HCT116 (cell line): Measurements from ENCODE around the gene MAP2K5. TPM values are rescaled to one million over a fixed set of nuclear protein-coding genes. Genes with fewer than 3 reads are reported as not detected.

ENCODE experiments used
- ATAC-seq: fragments of 200-7000 bp; cut with Tn5 transposase; 2 replicates; pipeline ENCODE4 v1.9.1; 2020; ENCODE audit warnings: mild to moderate bottlenecking, moderate library complexity
- BruUV-seq: library from RNA; stranded (reverse); fragments of 400-500 nt; replicated peaks from 2 replicates; lab custom pipeline; 2021; lab: Mats Ljungman, UMichigan
- CTCF ChIA-PET: fragments of 300-600 bp; sonication (Branson Sonifier 250); formaldehyde crosslinking; loops from one replicate; lab custom pipeline; 2021; ENCODE audit warnings: antibody characterized with exemption; lab: Charles Lee
- POLR2A ChIA-PET: fragments of 300-600, 350-600 bp; sonication (Branson Sonifier 250); formaldehyde crosslinking; loops from one replicate; lab custom pipeline; 2021; ENCODE audit warnings: antibody characterized with exemption; lab: Charles Lee
- RAD21 ChIA-PET, 2 experiments: fragments of 300-600 bp; sonication (Branson Sonifier 250); formaldehyde crosslinking; loops; one replicate each; lab custom pipeline; 2023; ENCODE audit warnings: low total read pairs in 2 of 2; ENCODE audit not compliant: uncharacterized antibody in 2 of 2, unreplicated experiment in 2 of 2, low non-redundant PET in 1 of 2; lab: Charles Lee
- DNase-seq: peaks from one replicate; pipeline ENCODE4 v3.0.0-alpha.2; 2010; ENCODE audit warnings: low read depth, low spot score
- H2AFZ ChIP-seq: fragments of 200-600 bp; shearing (Covaris generic), sonication (generic); 2 replicates; pipeline ENCODE4 v1.6.1; 2017; ENCODE audit warnings: low read depth, mixed run types, mixed read lengths, antibody characterized with exemption, low read length; ENCODE audit not compliant: poor library complexity, severe bottlenecking
- H3K27ac ChIP-seq: 2 replicates; pipeline ENCODE4 v1.5.1; 2012; ENCODE audit warnings: low read depth, low read length
- H3K27me3 ChIP-seq: fragments of 200-600 bp; sonication (generic); 2 replicates; pipeline ENCODE4 v1.6.1; 2016; ENCODE audit warnings: mixed run types, low read length, mixed read lengths; ENCODE audit not compliant: insufficient read depth
- H3K36me3 ChIP-seq, 2 experiments: fragments of 200-500 bp in 1 of 2; fragments of 200-600 bp in 1 of 2; sonication (Bioruptor generic) in 1 of 2; sonication (generic) in 1 of 2; 2 replicates each; pipeline versions ENCODE4 v1.5.1 to v1.6.1; 2014 to 2016; ENCODE audit warnings: low read length in 2 of 2, inconsistent platforms in 1 of 2, mixed read lengths in 1 of 2, mixed run types in 1 of 2; ENCODE audit not compliant: insufficient read depth in 2 of 2, control insufficient read depth in 1 of 2
- H3K4me1 ChIP-seq, 2 experiments: fragments of 200-600 bp in 1 of 2; sonication (generic) in 1 of 2; 2 replicates each; pipeline versions ENCODE4 v1.5.1 to v1.6.1; 2012 to 2017; ENCODE audit warnings: low read length in 2 of 2, inconsistent platforms in 1 of 2, mild to moderate bottlenecking in 1 of 2, mixed read lengths in 1 of 2, mixed run types in 1 of 2, moderate library complexity in 1 of 2; ENCODE audit not compliant: insufficient read depth in 2 of 2, control insufficient read depth in 1 of 2
- H3K4me2 ChIP-seq: fragments of 200-600 bp; sonication (generic); 2 replicates; pipeline ENCODE4 v1.6.1; 2017; ENCODE audit warnings: mixed run types, low read length, mixed read lengths
- H3K4me3 ChIP-seq, 2 experiments: fragments of 200-600 bp in 1 of 2; sonication (generic) in 1 of 2; replicated peaks in 1 of 2; 2 replicates each; pipeline ENCODE4 v1.5.1; 2011 to 2016; ENCODE audit warnings: low read length in 2 of 2, control low read depth in 1 of 2, low read depth in 1 of 2, mild to moderate bottlenecking in 1 of 2, mixed read lengths in 1 of 2, mixed run types in 1 of 2
- H3K79me2 ChIP-seq: fragments of 200-600 bp; sonication (generic); 2 replicates; pipeline ENCODE4 v1.6.1; 2017; ENCODE audit warnings: mild to moderate bottlenecking, mixed run types, low read length, moderate library complexity, mixed read lengths; ENCODE audit not compliant: insufficient read depth
- H3K9ac ChIP-seq: fragments of 200-600 bp; sonication (generic); 2 replicates; pipeline ENCODE4 v1.6.1; 2016; ENCODE audit warnings: low read length, mixed read lengths
- H3K9me2 ChIP-seq: fragments of 200-600 bp; sonication (generic), shearing (Covaris generic); 2 replicates; pipeline ENCODE4 v1.6.1; 2017; ENCODE audit warnings: mixed run types, mild to moderate bottlenecking, moderate library complexity; ENCODE audit not compliant: insufficient read depth
- H3K9me3 ChIP-seq, 2 experiments: fragments of 200-500 bp in 1 of 2; fragments of 200-600 bp in 1 of 2; sonication (Bioruptor generic) in 1 of 2; sonication (generic) in 1 of 2; 2 replicates each; pipeline ENCODE4 v1.6.1; 2014 to 2017; ENCODE audit warnings: low read length in 2 of 2, mixed read lengths in 2 of 2, inconsistent platforms in 1 of 2, low read depth in 1 of 2, mild to moderate bottlenecking in 1 of 2, mixed run types in 1 of 2, moderate library complexity in 1 of 2; ENCODE audit not compliant: control insufficient read depth in 1 of 2, insufficient read depth in 1 of 2
- H4K20me1 ChIP-seq: fragments of 200-600 bp; sonication (generic), shearing (Covaris generic); 2 replicates; pipeline ENCODE4 v1.6.1; 2017; ENCODE audit warnings: mixed run types, mild to moderate bottlenecking, moderate library complexity; ENCODE audit not compliant: insufficient read depth
- CEBPB ChIP-seq: IDR thresholded peaks from 2 replicates; pipeline ENCODE4 v1.6.1; 2012; ENCODE audit warnings: low read depth
- EGR1 ChIP-seq: IDR thresholded peaks from 2 replicates; pipeline ENCODE4 v1.6.1; 2012; ENCODE audit warnings: low read depth
- ELF1 ChIP-seq: IDR thresholded peaks from 2 replicates; pipeline ENCODE4 v1.6.1; 2012; ENCODE audit warnings: low read depth, borderline replicate concordance
- JUND ChIP-seq: IDR thresholded peaks from 2 replicates; pipeline ENCODE4 v1.6.1; 2012
- POLR2AphosphoS5 ChIP-seq: IDR thresholded peaks from 2 replicates; pipeline ENCODE4 v1.6.1; 2011; ENCODE audit warnings: mild to moderate bottlenecking, low read depth, low read length, moderate library complexity
- SIN3A ChIP-seq: IDR thresholded peaks from 2 replicates; pipeline ENCODE4 v1.6.1; 2012; ENCODE audit warnings: low read depth
- SP1 ChIP-seq: IDR thresholded peaks from 2 replicates; pipeline ENCODE4 v1.6.1; 2012; ENCODE audit warnings: low read depth
- SRF ChIP-seq: IDR thresholded peaks from 2 replicates; pipeline ENCODE4 v1.6.1; 2012; ENCODE audit warnings: low read depth
- TCF7L2 ChIP-seq: IDR thresholded peaks from 2 replicates; pipeline ENCODE4 v1.7.0; 2011; ENCODE audit warnings: borderline replicate concordance, inconsistent platforms; ENCODE audit not compliant: insufficient read depth, insufficient read length; ENCODE audit errors: extremely low read depth
- YY1 ChIP-seq: IDR thresholded peaks from 2 replicates; pipeline ENCODE4 v1.6.1; 2011; ENCODE audit warnings: low read length, low read depth, moderate library complexity, mild to moderate bottlenecking; ENCODE audit not compliant: insufficient replicate concordance; ENCODE audit errors: extremely low read depth
- ZBTB33 ChIP-seq: IDR thresholded peaks from 2 replicates; pipeline ENCODE4 v1.6.1; 2011; ENCODE audit warnings: mild to moderate bottlenecking, low read length, moderate library complexity; ENCODE audit not compliant: insufficient replicate concordance; ENCODE audit errors: extremely low read depth
- ZNF274 ChIP-seq: fragments of 200-500 bp; sonication (Bioruptor generic); IDR thresholded peaks from 2 replicates; pipeline ENCODE4 v1.6.1; 2014; ENCODE audit warnings: mild to moderate bottlenecking, low read depth, low read length, inconsistent platforms
- intact Hi-C: fragments of 100-400 bp; cut with micrococcal nuclease; formaldehyde crosslinking; loops from 2 replicates; pipeline ENCODE4 v1.10.0; 2022
- total RNA-seq: library from RNA; stranded (reverse); gene quantifications from one replicate; pipeline ENCODE4 v1.2.1, GENCODE V29; 2021; ENCODE audit not compliant: unreplicated experiment
- TF ChIP-seq, protein P1 (sequence below), 3 experiments: fragments of 200-600 bp in 1 of 3; sonication (generic) in 1 of 3; IDR thresholded peaks in 2 of 3; conservative IDR thresholded peaks in 1 of 3; 2 replicates each; pipeline ENCODE4 v1.5.1; 2012 to 2017; ENCODE audit warnings: low read depth in 2 of 3, low read length in 2 of 3, antibody characterized with exemption in 1 of 3, borderline replicate concordance in 1 of 3, control low read depth in 1 of 3, mild to moderate bottlenecking in 1 of 3, mixed read lengths in 1 of 3, mixed run types in 1 of 3, moderate library complexity in 1 of 3; ENCODE audit not compliant: insufficient read depth in 1 of 3

MAP2K5 gene
- total RNA-seq, 1 experiment from 2014 or later = 15.6 TPM

DNA sequence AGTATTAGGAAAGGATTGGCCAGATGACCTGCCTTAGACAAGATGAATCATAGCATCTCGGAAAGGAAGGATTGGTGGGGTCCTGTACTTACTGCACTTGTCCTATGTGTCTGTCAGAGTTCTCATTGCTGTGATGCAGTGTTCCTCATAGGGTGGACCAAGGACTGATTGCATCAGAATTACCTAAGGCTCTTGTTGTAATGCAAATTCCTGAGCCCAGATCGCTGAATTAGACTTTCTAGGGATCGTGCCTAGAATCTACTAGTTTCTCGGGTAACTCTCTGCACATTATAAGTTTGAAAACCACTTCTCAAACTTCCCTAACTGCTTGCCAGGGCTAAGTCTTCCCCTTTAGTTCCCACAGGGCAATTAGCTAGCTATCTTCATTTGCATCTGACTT is 207.9 kb downstream of the MAP2K5 start:
- H3K79me2 ChIP-seq = no peaks in the 10 kb centered on the region
- no peaks in the 10 kb centered on the region for H3K27me3 ChIP-seq
- no peak overlapping the region for H3K9ac ChIP-seq
- H3K4me1 ChIP-seq = no peaks in the 10 kb centered on the region
- no peak for TF ChIP-seq CEBPB
- intact Hi-C loops = no loop called here
- no peaks in the 10 kb centered on the region for H3K9me3 ChIP-seq
- RAD21 ChIA-PET = no interaction called here
- H4K20me1 ChIP-seq = no peaks in the 10 kb centered on the region
- H3K36me3 ChIP-seq = no peaks in the 10 kb centered on the region
- no peaks in the 10 kb centered on the region for H3K9me2 ChIP-seq
- H3K4me2 ChIP-seq = no peak overlapping the region
- CTCF ChIA-PET = no interaction called here
- no TSS peak for BruUV-seq
- no peak overlapping the region for H3K4me3 ChIP-seq
- no peak overlapping the region for H2AFZ ChIP-seq
- POLR2A ChIA-PET = no interaction called here
- no peak overlapping the region for H3K27ac ChIP-seq
- no peak for ATAC-seq
- no peak for DNase-seq

DNA sequence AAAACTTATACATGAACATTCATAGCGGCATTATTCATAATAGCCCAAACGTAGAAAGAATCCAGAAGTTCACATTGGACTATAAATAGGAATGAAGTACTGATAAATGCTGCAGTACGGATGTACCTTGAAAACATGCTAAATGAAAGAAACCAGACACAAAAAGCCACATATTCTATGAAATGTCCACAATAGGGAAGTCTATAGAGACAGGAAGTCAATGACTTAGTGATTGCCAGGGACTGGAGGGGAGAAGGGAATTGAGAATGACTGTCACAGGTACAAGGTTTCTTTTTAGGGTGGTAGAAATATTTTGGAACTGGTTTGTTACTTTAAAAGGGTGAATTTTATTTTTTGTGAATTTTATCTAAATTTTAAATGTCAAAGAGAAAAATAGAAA is 211.4 kb downstream of the MAP2K5 start:
- ChIA-PET CTCF (no interaction called here), RAD21 (no interaction called here), POLR2A (interaction anchor here (1.3 kb wide), 1 partner anchor 8 kb away, joined by 3 read pairs; no protein-coding TSS in a partner anchor)
- Histone ChIP-seq H3K9me3 (no peaks in the 10 kb centered on the region), H2AFZ (no peak overlapping the region), H3K27ac (no peak overlapping the region), H3K79me2 (no peaks in the 10 kb centered on the region), H3K4me2 (no peak overlapping the region), H3K27me3 (no peaks in the 10 kb centered on the region), H3K4me1 (no peaks in the 10 kb centered on the region), H3K9me2 (no peaks in the 10 kb centered on the region), H4K20me1 (no peaks in the 10 kb centered on the region), H3K9ac (no peak overlapping the region), H3K4me3 (no peak overlapping the region), H3K36me3 (no peaks in the 10 kb centered on the region)
- no peak for DNase-seq
- BruUV-seq = no TSS peak
- ATAC-seq = no peak
- intact Hi-C loops = no loop called here
- TF ChIP-seq TCF7L2 = no peak
- TF ChIP-seq ZNF274 = no peak
- no peak for TF ChIP-seq ZBTB33
- TF ChIP-seq SP1 = no peak
- TF ChIP-seq SRF = no peak
- TF ChIP-seq, protein P1, sequence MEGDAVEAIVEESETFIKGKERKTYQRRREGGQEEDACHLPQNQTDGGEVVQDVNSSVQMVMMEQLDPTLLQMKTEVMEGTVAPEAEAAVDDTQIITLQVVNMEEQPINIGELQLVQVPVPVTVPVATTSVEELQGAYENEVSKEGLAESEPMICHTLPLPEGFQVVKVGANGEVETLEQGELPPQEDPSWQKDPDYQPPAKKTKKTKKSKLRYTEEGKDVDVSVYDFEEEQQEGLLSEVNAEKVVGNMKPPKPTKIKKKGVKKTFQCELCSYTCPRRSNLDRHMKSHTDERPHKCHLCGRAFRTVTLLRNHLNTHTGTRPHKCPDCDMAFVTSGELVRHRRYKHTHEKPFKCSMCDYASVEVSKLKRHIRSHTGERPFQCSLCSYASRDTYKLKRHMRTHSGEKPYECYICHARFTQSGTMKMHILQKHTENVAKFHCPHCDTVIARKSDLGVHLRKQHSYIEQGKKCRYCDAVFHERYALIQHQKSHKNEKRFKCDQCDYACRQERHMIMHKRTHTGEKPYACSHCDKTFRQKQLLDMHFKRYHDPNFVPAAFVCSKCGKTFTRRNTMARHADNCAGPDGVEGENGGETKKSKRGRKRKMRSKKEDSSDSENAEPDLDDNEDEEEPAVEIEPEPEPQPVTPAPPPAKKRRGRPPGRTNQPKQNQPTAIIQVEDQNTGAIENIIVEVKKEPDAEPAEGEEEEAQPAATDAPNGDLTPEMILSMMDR (IDR thresholded peaks at IDR 0.05 in 2 of 3, conservative IDR thresholded peaks at IDR 0.05 in 1 of 3; ENCODE audit: borderline replicate concordance in 1 of 3, insufficient read depth in 1 of 3, low read depth in 2 of 3, low read length in 2 of 3) = no peak
- no peak for TF ChIP-seq YY1
- TF ChIP-seq JUND = no peak
- no peak for TF ChIP-seq ELF1
- no peak for TF ChIP-seq EGR1
- TF ChIP-seq SIN3A = no peak
- TF ChIP-seq POLR2AphosphoS5 = no peak
